Activated CD8-positive, alpha-beta memory T cell treated with anti-CD3 and anti-CD28 coated beads, Interleukin-2, amount 50 U/mL, for 24 hours (primary cell): ENCODE data around the gene DND1.
"Not testable (repeated sequence)": the region's sequence is repeated elsewhere in the genome, so short reads cannot be mapped to it uniquely, and the experiment has no call there.

ENCODE experiments used
- DNase-seq: peaks from one replicate; pipeline ENCODE4 v3.0.0-alpha.2; 2020; ENCODE audit errors: extremely low read depth

DND1 gene

GRCh38 chr5:140672455-140673186, 755 bp downstream of the DND1 start:
- no peak for DNase-seq

GRCh38 chr5:140671472-140672125, 1.8 kb downstream of the DND1 start:
- no peak for DNase-seq

- not testable (repeated sequence) for DNase-seq
Observed at GRCh38 chr5:140671035-140671434, 2.3 kb downstream of the DND1 start.

- peak; percentile 88 for DNase-seq
Observed at GRCh38 chr5:140664359-140665119, 8.8 kb downstream of the DND1 start, which contains the start of gene WDR55. TSS of gene WDR55 (plus strand) at chr5:140664904. CDS start at chr5:140664913, 9 bp downstream.

GRCh38 chr5:140664030-140664358, 9.4 kb downstream of the DND1 start:
- DNase-seq, result no peak

- DNase-seq, result not testable (repeated sequence)
Observed at GRCh38 chr5:140660371-140660770, 13.0 kb downstream of the DND1 start.

GRCh38 chr5:140658870-140659269, 14.5 kb downstream of the DND1 start:
- no peak for DNase-seq

- DNase-seq, result no peak
Observed at GRCh38 chr5:140647042-140647419, 26.3 kb downstream of the DND1 start.

- DNase-seq, result no peak
Observed at GRCh38 chr5:140642718-140643117, 30.7 kb downstream of the DND1 start.

- DNase-seq, result no peak
Observed at GRCh38 chr5:140641716-140642115, 31.7 kb downstream of the DND1 start.

- DNase-seq, result peak; percentile 91
Observed at GRCh38 chr5:140639148-140639981, 34.0 kb downstream of the DND1 start, which contains the start of gene TMCO6. TSS of gene TMCO6 (plus strand) at chr5:140639451. CDS start at chr5:140639528, 77 bp downstream.

GRCh38 chr5:140638898-140639147, 34.6 kb downstream of the DND1 start:
- DNase-seq, result not testable (repeated sequence)

GRCh38 chr5:140637371-140638100, 35.8 kb downstream of the DND1 start:
- DNase-seq, result no peak

GRCh38 chr5:140635291-140636257, 37.8 kb downstream of the DND1 start:
- DNase-seq, result no peak

GRCh38 chr5:140634103-140634502, 39.3 kb downstream of the DND1 start:
- no peak for DNase-seq

GRCh38 chr5:140633501-140633900, 39.9 kb downstream of the DND1 start:
- DNase-seq, result no peak

GRCh38 chr5:140633021-140633471, 40.3 kb downstream of the DND1 start, which contains the start of gene CD14:
TSS of gene CD14 (minus strand) at chr5:140633175. CDS start at chr5:140633071, 104 bp downstream.
- DNase-seq, result no peak

- DNase-seq, result no peak
Observed at GRCh38 chr5:140632366-140633020, 40.9 kb downstream of the DND1 start.

- no peak for DNase-seq
Observed at GRCh38 chr5:140631831-140632365, 41.5 kb downstream of the DND1 start.
